Liver (tissue), 9 donors: ENCODE results near the gene TPT1. TPM values are rescaled to one million over a fixed set of nuclear protein-coding genes. Genes with fewer than 3 reads are reported as not detected.

ENCODE experiments used
- DNase-seq: peaks from one replicate; pipeline ENCODE4 v3.0.0-alpha.2; 2017; ENCODE audit warnings: low spot score
- H3K27ac ChIP-seq, 2 donors: one replicate each; pipeline ENCODE4 v1.7.0; 2013; ENCODE audit warnings: inconsistent platforms in 2 of 2, low read length in 2 of 2, control low read depth in 1 of 2, low read depth in 1 of 2, mild to moderate bottlenecking in 1 of 2
- H3K27me3 ChIP-seq, 4 donors: one replicate each; pipeline versions ENCODE4 v1.6.1 to v1.7.0; 2013; ENCODE audit warnings: low read length in 3 of 4, inconsistent platforms in 1 of 4, mild to moderate bottlenecking in 1 of 4, moderate library complexity in 1 of 4; ENCODE audit not compliant: control insufficient read depth in 4 of 4, insufficient read depth in 4 of 4
- H3K36me3 ChIP-seq, 4 donors: one replicate each; pipeline versions ENCODE4 v1.6.1 to v1.7.0; 2013; ENCODE audit warnings: low read length in 3 of 4, mild to moderate bottlenecking in 3 of 4, low read depth in 1 of 4, moderate library complexity in 1 of 4; ENCODE audit not compliant: control insufficient read depth in 4 of 4, insufficient read depth in 3 of 4
- H3K4me1 ChIP-seq, 4 donors: one replicate each; pipeline versions ENCODE4 v1.6.1 to v1.7.0; 2013; ENCODE audit warnings: low read length in 3 of 4, mild to moderate bottlenecking in 3 of 4, moderate library complexity in 1 of 4; ENCODE audit not compliant: control insufficient read depth in 4 of 4, insufficient read depth in 4 of 4
- H3K4me3 ChIP-seq, 3 donors: one replicate each; pipeline versions ENCODE4 v1.6.1 to v1.7.0; 2013; ENCODE audit warnings: low read length in 3 of 3, control low read depth in 1 of 3, low read depth in 1 of 3, mild to moderate bottlenecking in 1 of 3
- H3K9ac ChIP-seq, 2 donors: one replicate each; pipeline ENCODE4 v1.7.0; 2013; ENCODE audit warnings: low read length in 2 of 2, mild to moderate bottlenecking in 2 of 2, moderate library complexity in 2 of 2, control low read depth in 1 of 2, low read depth in 1 of 2
- H3K9me3 ChIP-seq, 4 donors: one replicate each; pipeline versions ENCODE4 v1.6.1 to v1.7.0; 2013; ENCODE audit warnings: low read length in 3 of 4; ENCODE audit not compliant: control insufficient read depth in 4 of 4
- EGR1 ChIP-seq, 2 donors: IDR thresholded peaks; 2 replicates each; pipeline ENCODE4 v1.6.1; 2016 to 2018; ENCODE audit warnings: antibody characterized with exemption in 2 of 2, low read depth in 2 of 2
- FOXA1 ChIP-seq: IDR thresholded peaks from 2 replicates; pipeline ENCODE4 v1.6.1; 2016; ENCODE audit warnings: antibody characterized with exemption
- FOXA2 ChIP-seq: IDR thresholded peaks from 2 replicates; pipeline ENCODE4 v1.6.1; 2016; ENCODE audit warnings: antibody characterized with exemption
- GABPA ChIP-seq, 2 donors: IDR thresholded peaks in 1 of 2; conservative IDR thresholded peaks in 1 of 2; 2 replicates each; pipeline ENCODE4 v1.6.1; 2016; ENCODE audit warnings: antibody characterized with exemption in 2 of 2, mild to moderate bottlenecking in 1 of 2, moderate library complexity in 1 of 2
- HNF4A ChIP-seq, 2 donors: conservative IDR thresholded peaks; 2 replicates each; pipeline ENCODE4 v1.6.1; 2016; ENCODE audit warnings: antibody characterized with exemption in 2 of 2, mild to moderate bottlenecking in 2 of 2
- HNF4G ChIP-seq: IDR thresholded peaks from 2 replicates; pipeline ENCODE4 v1.6.1; 2016; ENCODE audit warnings: antibody characterized with exemption
- JUND ChIP-seq, 2 donors: IDR thresholded peaks; 2 replicates each; pipeline ENCODE4 v1.6.1; 2016; ENCODE audit warnings: antibody characterized with exemption in 2 of 2
- NR2F2 ChIP-seq: IDR thresholded peaks from 2 replicates; pipeline ENCODE4 v1.6.1; 2016; ENCODE audit warnings: antibody characterized with exemption
- RAD21 ChIP-seq, 2 donors: IDR thresholded peaks; 2 replicates each; pipeline ENCODE4 v1.6.1; 2016; ENCODE audit warnings: antibody characterized with exemption in 2 of 2, mild to moderate bottlenecking in 2 of 2
- RXRA ChIP-seq, 2 donors: IDR thresholded peaks; 2 replicates each; pipeline ENCODE4 v1.6.1; 2017 to 2018; ENCODE audit warnings: antibody characterized with exemption in 2 of 2, mild to moderate bottlenecking in 1 of 2
- SP1 ChIP-seq: IDR thresholded peaks from 2 replicates; pipeline ENCODE4 v1.6.1; 2018; ENCODE audit warnings: antibody characterized with exemption, mild to moderate bottlenecking
- TAF1 ChIP-seq: conservative IDR thresholded peaks from 2 replicates; pipeline ENCODE4 v1.6.1; 2016; ENCODE audit warnings: antibody characterized with exemption, mild to moderate bottlenecking
- YY1 ChIP-seq: IDR thresholded peaks from 2 replicates; pipeline ENCODE4 v1.6.1; 2016; ENCODE audit warnings: antibody characterized with exemption, mild to moderate bottlenecking
- WGBS: extraction: QIAGEN DNeasy Blood & Tissue Kit; methylation state at CpG from one replicate; pipeline ENCODE4 v1.1.7; 2013; 5-methylcytosine and 5-hydroxymethylcytosine counted together
- polyA plus RNA-seq, 2 donors: library from polyadenylated mRNA; stranded (reverse) in 1 of 2; unstranded in 1 of 2; fragments of 200-250 nt in 1 of 2; fragments of >200 nt in 1 of 2; fragmentation: Nextera tagmentation in 1 of 2; extraction: Ambion mirVana in 1 of 2; gene quantifications; one replicate each; pipeline versions ENCODE4 v1.2.1 to v1.2.3, GENCODE V29; 2013 to 2015
- total RNA-seq, 2 donors: library from RNA; depleted of rRNA; stranded (reverse); fragments of >200 nt; gene quantifications; one replicate each; pipeline ENCODE4 v1.2.3, GENCODE V29; 2014
- TF ChIP-seq, protein P1 (sequence below): IDR thresholded peaks from 2 replicates; pipeline ENCODE4 v1.6.1; 2016; ENCODE audit warnings: antibody characterized with exemption
- TF ChIP-seq, protein P2 (sequence below): IDR thresholded peaks from 2 replicates; pipeline ENCODE4 v1.6.1; 2016; ENCODE audit warnings: antibody characterized with exemption
- TF ChIP-seq, protein P3 (sequence below): fragments of 150-350 bp; IDR thresholded peaks from 2 replicates; pipeline ENCODE4 v1.5.1; 2017; ENCODE audit warnings: improper control_type of control experiment, low read depth, low read length; ENCODE audit not compliant: missing input control
- TF ChIP-seq, protein P4 (sequence below): IDR thresholded peaks from 2 replicates; pipeline ENCODE4 v1.6.1; 2016; ENCODE audit warnings: antibody characterized with exemption, mild to moderate bottlenecking
- TF ChIP-seq, protein P5 (sequence below): IDR thresholded peaks from 2 replicates; pipeline ENCODE4 v1.6.1; 2016; ENCODE audit warnings: antibody characterized with exemption
- donor health status: healthy.
- donor health status: healthy.
- donor health status: healthy.
- donor health status: healthy.
- donor health status: healthy.

The TPT1 gene
- total and polyA plus RNA-seq, 4 donors = 1,382 to 2,885 (median 1,815) TPM

DNA sequence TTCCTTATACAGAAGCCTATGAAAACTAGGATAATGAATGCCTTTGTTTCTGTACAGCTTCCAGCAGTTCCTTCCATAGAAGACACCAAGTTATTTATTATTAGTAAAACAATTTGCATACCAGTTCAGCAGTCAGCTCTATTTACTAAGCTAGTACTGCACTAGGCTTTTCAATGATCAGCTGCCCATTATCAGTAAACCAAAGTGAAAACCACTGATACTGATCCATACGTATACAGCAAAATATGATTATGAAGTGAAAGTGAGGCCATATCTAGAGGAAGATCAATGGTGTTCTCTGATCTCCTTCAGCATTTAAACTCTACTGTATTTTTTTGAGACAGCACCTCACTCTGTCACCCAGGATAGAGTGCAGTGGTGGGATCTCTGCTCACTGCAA, 3.2 kb downstream of the TPT1 start:
- peaks cover 11 to 41% (median 33%) of the 10 kb centered on the region in 4 donors for H3K36me3 ChIP-seq
- H3K27ac ChIP-seq = peak overlapping the region in 1 of 2 donors; percentile 17
- H3K4me1 ChIP-seq = peaks cover 14 to 61% (median 53%) of the 10 kb centered on the region in 4 donors
- no peaks in the 10 kb centered on the region for H3K9me3 ChIP-seq
- no peak for TF ChIP-seq FOXA2
- TF ChIP-seq HNF4G = no peak
- no peak for TF ChIP-seq NR2F2
- no peak for TF ChIP-seq FOXA1
- TF ChIP-seq RXRA (IDR thresholded peaks at IDR 0.05) = no peak
- no peak for TF ChIP-seq YY1
- no peak for TF ChIP-seq GABPA (IDR thresholded peaks at IDR 0.05 in 1 of 2, conservative IDR thresholded peaks at IDR 0.05 in 1 of 2)
- H3K9ac ChIP-seq = no peak overlapping the region
- no peak for DNase-seq
- H3K27me3 ChIP-seq = no peaks in the 10 kb centered on the region
- 64% methylated on average over 1 of the region's 1 CpG for WGBS
- peak overlapping the region in 1 of 3 donors; percentile 23 for H3K4me3 ChIP-seq

DNA sequence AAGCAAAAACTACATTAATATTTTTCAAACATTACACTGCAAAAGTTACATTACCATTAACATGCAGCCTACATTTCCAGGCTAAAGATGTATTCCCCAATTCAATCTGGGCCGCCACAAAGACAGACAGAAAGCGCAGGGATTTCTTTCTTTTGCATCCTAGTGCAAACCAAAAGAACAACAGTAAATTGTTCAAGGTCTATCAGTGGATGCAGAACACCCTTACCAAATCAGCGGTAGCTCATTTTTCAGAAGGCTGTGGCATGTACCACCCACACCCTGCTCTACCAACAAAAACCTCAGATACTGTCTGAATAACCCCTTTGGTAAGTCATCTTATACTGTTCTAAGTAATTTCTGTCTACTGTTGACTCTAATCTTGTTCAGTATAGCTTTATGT, 3.6 kb downstream of the TPT1 start:
- Histone ChIP-seq H3K27me3 (no peaks in the 10 kb centered on the region), H3K4me3 (no peak overlapping the region), H3K27ac (no peak overlapping the region), H3K9me3 (no peaks in the 10 kb centered on the region), H3K36me3 (peaks cover 11 to 41% (median 33%) of the 10 kb centered on the region in 4 donors), H3K9ac (no peak overlapping the region), H3K4me1 (peaks cover 14 to 62% (median 52%) of the 10 kb centered on the region in 4 donors)
- no peak for TF ChIP-seq HNF4G
- DNase-seq = no peak
- 83% methylated on average over 3 of the region's 3 CpGs for WGBS

DNA sequence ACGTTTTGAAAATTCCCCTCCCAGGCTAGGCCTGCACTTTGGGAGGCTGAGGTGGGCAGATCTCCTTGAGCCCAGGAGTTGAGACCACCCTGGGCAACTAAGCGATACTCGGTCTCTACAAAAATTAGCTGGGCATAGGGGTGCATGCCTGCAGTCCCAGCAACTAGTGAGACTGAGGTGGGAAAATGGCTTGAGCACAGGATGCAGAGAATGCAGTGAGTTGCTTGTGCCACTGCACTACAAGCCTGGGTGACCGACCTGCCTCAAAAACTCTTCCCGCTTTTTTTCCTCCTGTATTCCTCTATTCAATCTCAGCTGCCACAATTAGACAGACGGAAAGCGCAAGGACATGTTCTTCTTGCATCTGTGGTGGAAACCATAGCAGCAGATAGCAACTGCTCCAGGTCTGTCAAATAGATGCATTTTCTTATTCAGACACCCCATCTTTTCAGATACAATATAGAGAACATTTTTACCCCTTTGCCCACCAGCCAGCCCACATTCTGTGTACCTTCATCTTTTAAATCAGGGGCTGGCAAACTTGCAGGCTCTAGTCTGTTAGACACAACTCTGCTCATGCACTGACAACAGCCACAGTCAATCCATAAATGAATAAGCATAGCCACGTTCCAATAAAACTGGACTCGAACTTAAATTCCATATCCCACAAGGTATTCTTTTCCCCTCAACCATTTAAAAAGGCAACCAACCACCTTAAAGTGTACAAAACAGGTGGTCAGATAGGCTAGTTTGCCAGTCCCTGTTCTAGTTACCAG, 4.8 kb downstream of the TPT1 start:
- Histone ChIP-seq H3K9ac (peak overlapping the region in 1 of 2 donors; percentile 39), H3K4me3 (peak overlapping the region in 2 of 3 donors; percentile 5 to 14), H3K4me1 (peaks cover 14 to 64% (median 52%) of the 10 kb centered on the region in 4 donors), H3K27me3 (no peaks in the 10 kb centered on the region), H3K27ac (peak overlapping the region; percentile 70 to 86), H3K9me3 (no peaks in the 10 kb centered on the region), H3K36me3 (peaks cover 11 to 41% (median 33%) of the 10 kb centered on the region in 4 donors)
- TF ChIP-seq, protein P1, sequence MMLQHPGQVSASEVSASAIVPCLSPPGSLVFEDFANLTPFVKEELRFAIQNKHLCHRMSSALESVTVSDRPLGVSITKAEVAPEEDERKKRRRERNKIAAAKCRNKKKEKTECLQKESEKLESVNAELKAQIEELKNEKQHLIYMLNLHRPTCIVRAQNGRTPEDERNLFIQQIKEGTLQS = no peak
- no peak for TF ChIP-seq GABPA (IDR thresholded peaks at IDR 0.05 in 1 of 2, conservative IDR thresholded peaks at IDR 0.05 in 1 of 2)
- TF ChIP-seq, protein P2, sequence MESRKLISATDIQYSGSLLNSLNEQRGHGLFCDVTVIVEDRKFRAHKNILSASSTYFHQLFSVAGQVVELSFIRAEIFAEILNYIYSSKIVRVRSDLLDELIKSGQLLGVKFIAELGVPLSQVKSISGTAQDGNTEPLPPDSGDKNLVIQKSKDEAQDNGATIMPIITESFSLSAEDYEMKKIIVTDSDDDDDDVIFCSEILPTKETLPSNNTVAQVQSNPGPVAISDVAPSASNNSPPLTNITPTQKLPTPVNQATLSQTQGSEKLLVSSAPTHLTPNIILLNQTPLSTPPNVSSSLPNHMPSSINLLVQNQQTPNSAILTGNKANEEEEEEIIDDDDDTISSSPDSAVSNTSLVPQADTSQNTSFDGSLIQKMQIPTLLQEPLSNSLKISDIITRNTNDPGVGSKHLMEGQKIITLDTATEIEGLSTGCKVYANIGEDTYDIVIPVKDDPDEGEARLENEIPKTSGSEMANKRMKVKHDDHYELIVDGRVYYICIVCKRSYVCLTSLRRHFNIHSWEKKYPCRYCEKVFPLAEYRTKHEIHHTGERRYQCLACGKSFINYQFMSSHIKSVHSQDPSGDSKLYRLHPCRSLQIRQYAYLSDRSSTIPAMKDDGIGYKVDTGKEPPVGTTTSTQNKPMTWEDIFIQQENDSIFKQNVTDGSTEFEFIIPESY = no peak
- TF ChIP-seq EGR1 (IDR thresholded peaks at IDR 0.05; ENCODE audit: low read depth in 2 of 2) = no peak
- no peak for TF ChIP-seq TAF1
- no peak for TF ChIP-seq JUND (IDR thresholded peaks at IDR 0.05)
- no peak for TF ChIP-seq NR2F2
- TF ChIP-seq, protein P3, sequence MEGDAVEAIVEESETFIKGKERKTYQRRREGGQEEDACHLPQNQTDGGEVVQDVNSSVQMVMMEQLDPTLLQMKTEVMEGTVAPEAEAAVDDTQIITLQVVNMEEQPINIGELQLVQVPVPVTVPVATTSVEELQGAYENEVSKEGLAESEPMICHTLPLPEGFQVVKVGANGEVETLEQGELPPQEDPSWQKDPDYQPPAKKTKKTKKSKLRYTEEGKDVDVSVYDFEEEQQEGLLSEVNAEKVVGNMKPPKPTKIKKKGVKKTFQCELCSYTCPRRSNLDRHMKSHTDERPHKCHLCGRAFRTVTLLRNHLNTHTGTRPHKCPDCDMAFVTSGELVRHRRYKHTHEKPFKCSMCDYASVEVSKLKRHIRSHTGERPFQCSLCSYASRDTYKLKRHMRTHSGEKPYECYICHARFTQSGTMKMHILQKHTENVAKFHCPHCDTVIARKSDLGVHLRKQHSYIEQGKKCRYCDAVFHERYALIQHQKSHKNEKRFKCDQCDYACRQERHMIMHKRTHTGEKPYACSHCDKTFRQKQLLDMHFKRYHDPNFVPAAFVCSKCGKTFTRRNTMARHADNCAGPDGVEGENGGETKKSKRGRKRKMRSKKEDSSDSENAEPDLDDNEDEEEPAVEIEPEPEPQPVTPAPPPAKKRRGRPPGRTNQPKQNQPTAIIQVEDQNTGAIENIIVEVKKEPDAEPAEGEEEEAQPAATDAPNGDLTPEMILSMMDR = no peak
- TF ChIP-seq RXRA (IDR thresholded peaks at IDR 0.05) = peak in 1 of 2 donors; percentile 1
- TF ChIP-seq, protein P4, sequence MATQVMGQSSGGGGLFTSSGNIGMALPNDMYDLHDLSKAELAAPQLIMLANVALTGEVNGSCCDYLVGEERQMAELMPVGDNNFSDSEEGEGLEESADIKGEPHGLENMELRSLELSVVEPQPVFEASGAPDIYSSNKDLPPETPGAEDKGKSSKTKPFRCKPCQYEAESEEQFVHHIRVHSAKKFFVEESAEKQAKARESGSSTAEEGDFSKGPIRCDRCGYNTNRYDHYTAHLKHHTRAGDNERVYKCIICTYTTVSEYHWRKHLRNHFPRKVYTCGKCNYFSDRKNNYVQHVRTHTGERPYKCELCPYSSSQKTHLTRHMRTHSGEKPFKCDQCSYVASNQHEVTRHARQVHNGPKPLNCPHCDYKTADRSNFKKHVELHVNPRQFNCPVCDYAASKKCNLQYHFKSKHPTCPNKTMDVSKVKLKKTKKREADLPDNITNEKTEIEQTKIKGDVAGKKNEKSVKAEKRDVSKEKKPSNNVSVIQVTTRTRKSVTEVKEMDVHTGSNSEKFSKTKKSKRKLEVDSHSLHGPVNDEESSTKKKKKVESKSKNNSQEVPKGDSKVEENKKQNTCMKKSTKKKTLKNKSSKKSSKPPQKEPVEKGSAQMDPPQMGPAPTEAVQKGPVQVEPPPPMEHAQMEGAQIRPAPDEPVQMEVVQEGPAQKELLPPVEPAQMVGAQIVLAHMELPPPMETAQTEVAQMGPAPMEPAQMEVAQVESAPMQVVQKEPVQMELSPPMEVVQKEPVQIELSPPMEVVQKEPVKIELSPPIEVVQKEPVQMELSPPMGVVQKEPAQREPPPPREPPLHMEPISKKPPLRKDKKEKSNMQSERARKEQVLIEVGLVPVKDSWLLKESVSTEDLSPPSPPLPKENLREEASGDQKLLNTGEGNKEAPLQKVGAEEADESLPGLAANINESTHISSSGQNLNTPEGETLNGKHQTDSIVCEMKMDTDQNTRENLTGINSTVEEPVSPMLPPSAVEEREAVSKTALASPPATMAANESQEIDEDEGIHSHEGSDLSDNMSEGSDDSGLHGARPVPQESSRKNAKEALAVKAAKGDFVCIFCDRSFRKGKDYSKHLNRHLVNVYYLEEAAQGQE = peak; percentile 1
- TF ChIP-seq RAD21 (IDR thresholded peaks at IDR 0.05) = peak in 1 of 2 donors; percentile 2
- TF ChIP-seq FOXA1 = no peak
- no peak for TF ChIP-seq FOXA2
- peak; percentile 5 for TF ChIP-seq SP1
- no peak for TF ChIP-seq HNF4G
- TF ChIP-seq HNF4A (conservative IDR thresholded peaks at IDR 0.05) = no peak
- TF ChIP-seq YY1 = peak; percentile 5
- TF ChIP-seq, protein P5, sequence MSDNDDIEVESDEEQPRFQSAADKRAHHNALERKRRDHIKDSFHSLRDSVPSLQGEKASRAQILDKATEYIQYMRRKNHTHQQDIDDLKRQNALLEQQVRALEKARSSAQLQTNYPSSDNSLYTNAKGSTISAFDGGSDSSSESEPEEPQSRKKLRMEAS = no peak
- 49% methylated on average over 9 of the region's 9 CpGs for WGBS
- DNase-seq = no peak
